Uterus (tissue), 2 donors: Measurements from ENCODE around the gene CRLF1.

Experiments
- CTCF ChIP-seq, 4 experiments: fragments of 200-600 bp in 2 of 4; fragments of 450-650 bp in 2 of 4; sonication (generic) in 2 of 4; IDR thresholded peaks; one replicate each; pipeline ENCODE4 v1.5.1; 2016 to 2019; ENCODE audit warnings: antibody characterized with exemption in 4 of 4, mild to moderate bottlenecking in 2 of 4, moderate library complexity in 1 of 4
- POLR2A ChIP-seq, 2 donors: fragments of 450-650 bp; IDR thresholded peaks; one replicate each; pipeline ENCODE4 v1.6.1; 2016; ENCODE audit warnings: antibody characterized with exemption in 2 of 2, mild to moderate bottlenecking in 1 of 2, moderate library complexity in 1 of 2

DNA sequence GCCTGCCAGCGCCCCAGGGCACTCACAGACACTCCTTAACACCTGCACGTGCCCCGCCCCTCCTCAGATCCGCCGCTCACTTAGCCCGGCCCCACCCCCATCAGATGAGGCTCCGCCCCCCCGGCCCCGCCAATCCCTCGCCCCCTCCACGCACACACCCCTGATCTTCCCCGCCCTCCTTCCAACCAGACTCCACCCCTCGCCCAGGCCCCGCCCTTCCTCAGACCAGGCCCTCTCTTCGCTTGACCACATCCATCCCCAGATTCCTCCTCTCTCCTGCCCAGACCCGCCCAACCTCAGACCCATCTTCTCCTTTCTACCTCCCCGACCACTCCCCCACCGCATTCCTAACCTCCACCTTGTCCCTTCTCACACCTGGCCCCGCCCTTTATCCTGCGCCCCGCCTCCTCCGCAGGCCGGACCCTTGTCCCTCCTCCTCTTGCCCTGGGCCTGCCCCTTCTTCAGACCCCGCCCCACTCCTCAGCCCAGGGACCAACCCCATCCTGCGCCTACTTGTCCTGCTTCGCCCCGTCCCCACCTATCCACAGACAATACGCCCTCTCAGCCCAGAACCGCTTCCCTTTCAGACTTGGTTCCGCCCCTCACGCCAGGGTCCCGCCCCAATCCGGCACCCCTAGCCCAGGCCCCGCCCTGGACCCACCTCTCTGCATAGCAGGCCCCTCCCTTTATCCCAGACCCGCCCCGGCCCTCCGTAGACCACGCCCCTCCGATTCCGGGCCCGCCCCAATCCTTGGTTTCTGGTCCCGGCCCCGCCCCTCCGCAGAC is 29.8 kb upstream of the CRLF1 start:
- TF ChIP-seq CTCF (IDR thresholded peaks at IDR 0.05) (no peak), POLR2A (IDR thresholded peaks at IDR 0.05) (no peak)
